ENCODE data around the gene SHROOM3.
"Not testable (repeated sequence)": the region's sequence is repeated elsewhere in the genome, so short reads cannot be mapped to it uniquely, and the experiment has no call there.

The SHROOM3 gene

DNA sequence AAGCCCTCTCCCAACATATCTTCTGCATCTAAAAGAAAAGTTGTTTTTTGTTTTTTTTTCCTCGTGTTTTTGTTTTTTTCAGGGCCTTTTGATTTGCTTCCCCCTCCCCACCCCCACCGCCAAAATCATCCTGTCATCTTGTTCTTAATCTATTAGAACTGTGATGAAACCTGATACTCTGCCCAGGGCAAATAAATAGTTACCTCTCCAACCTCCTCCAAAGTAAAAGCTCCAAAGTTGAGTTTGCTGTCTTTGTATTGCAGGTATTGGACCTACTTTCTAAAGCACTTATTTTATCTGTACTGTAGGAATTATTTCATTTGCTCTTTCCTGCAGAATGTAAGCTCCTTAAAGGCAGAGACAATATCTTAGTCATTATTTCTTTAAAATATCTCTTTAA is 290.0 kb downstream of the SHROOM3 start:
- no peak for DNase-seq (ENCODE audit: low read depth)

GRCh38 chr4:76726176-76726575 is 291.1 kb downstream of the SHROOM3 start:
- no peak for DNase-seq (ENCODE audit: low read depth)

DNA sequence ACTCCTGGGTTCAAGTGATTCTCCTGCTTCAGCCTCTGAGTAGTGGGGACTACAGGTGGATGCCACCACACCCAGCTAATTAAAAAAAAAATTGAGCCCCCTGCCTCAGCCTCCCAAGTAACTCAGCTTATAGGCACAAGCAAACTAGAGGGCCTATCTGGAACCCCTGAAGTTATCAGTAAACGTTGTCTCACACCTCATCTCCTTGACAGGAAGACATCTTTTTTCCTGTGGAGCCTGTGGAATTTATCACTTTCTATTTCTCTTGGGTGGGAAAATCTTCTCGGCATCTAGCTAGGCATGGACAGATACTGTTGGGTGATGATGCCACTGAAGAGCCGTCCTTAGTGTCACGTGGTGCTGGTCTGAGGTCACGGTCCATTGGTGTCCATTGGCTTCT is 291.6 kb downstream of the SHROOM3 start:
- DNase-seq (ENCODE audit: low read depth) = no peak

- not testable (repeated sequence) for DNase-seq (ENCODE audit: low read depth)
Measured at GRCh38 chr4:76727934-76728333, 292.9 kb downstream of the SHROOM3 start.

GRCh38 chr4:76729460-76729859 is 294.4 kb downstream of the SHROOM3 start:
- DNase-seq (ENCODE audit: low read depth) = no peak

DNA sequence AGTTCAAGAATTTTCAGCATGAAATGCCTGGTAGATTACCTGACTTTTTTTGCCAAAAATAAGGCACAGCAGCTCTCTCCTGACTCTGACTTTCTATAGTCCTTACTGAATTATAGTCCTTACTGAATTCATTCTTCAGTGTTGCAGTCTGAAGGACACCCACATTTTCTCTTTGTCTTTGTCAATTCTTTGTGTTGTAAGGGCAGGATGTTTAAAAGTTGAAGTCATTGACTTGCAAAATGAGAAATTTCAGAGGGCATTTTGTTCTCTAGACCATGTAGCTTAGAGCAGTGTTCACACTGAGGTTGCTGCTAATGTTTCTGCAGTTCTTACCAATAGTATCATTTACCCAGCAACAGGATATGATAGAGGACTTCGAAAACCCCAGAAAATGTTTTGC is 295.0 kb downstream of the SHROOM3 start:
- no peak for DNase-seq (ENCODE audit: low read depth)

DNA sequence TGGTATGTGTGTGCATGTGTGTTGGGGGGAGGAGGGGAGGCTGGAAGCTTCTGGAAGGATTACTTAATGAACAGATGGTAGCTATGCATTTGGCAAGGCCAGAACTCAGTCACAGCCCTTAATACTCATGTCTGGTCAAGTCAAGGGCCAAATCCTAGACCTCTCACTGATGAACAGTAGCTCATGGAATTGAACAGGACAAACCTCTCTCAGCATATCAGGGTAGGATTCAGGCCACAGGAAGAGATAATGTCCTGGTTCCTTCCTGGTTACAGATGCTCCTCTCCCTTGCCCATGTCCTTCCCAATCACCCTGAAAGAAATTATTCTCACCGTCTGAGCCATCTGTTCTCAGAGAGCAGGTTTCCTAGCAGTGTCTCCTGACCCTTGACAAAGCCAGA is 297.2 kb downstream of the SHROOM3 start:
- DNase-seq (ENCODE audit: low read depth) = no peak

DNA sequence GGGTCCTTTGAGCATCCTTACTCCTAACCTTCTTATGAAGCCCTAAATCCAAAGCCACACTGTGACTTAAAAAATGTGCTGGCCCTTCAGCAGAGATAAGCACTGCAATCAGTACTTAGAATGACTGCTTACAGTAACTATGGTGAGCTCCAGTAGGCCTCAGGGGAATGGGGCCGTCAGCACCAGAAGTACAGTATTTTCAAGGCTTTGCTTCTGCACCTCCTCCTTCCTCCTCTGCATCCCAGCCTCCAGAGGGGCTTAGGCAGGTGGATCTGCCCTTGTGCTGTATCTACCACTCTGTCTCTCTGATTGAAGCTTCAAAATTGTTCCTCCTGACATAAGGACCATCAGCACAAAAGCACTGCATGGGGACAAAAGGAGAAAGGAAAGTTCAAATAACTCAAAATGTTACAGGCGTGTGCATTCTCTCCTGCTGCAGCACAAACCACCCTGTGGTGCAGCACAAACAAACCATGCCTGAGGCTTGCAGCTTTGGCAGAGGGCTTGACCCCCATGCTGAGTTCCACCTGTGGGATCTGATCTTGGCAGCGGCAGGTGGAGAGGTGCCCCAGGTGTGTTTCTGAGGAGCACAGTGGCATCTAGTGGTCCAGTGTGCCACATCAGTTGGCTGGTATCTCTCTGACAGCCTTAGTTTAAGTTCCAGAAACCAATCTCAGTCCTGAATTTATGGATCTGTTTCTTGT is 298.2 kb downstream of the SHROOM3 start:
- no peak for DNase-seq (ENCODE audit: low read depth)

GRCh38 chr4:76736414-76736813 is 301.4 kb downstream of the SHROOM3 start:
- no peak for DNase-seq (ENCODE audit: low read depth)

GRCh38 chr4:76737180-76737579 is 302.2 kb downstream of the SHROOM3 start:
- no peak for DNase-seq (ENCODE audit: low read depth)

DNA sequence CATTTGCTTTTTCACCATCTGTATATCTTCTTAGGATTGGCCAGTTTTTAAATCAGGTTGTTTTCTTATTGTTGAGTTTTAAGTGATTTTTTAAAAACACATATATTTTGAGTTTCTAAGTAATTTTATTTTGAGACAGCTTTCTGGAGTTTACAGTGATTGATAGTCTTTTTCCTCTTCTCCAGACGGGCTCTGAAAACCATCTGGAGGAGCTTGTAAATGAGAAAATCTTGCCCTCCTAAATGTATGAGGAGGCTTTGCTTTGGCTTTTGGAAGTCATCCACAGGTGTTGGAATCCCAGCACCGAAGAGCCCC is 302.7 kb downstream of the SHROOM3 start:
- DNase-seq (ENCODE audit: low read depth) = no peak

- DNase-seq (ENCODE audit: low read depth) = no peak
Measured at GRCh38 chr4:76738086-76738931, 303.3 kb downstream of the SHROOM3 start.

DNA sequence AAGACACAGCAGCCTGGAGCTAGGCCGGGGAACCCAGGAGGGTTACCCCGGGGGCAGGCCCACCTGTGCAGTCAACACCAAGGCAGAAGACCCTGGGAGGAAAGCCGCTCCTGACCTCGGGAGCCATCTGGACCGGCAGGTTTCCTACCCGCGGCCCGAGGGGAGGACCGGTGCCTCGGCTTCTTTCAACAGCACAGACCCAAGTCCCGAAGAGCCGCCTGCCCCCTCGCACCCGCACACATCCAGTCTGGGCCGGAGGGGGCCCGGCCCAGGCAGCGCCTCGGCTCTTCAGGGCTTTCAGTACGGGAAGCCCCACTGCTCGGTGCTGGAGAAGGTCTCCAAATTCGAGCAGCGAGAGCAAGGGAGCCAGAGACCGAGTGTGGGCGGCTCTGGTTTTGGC is 305.2 kb downstream of the SHROOM3 start:
- DNase-seq (ENCODE audit: low read depth) = no peak

- DNase-seq (ENCODE audit: low read depth) = no peak
Measured at GRCh38 chr4:76740866-76741662, 306.0 kb downstream of the SHROOM3 start.

- no peak for DNase-seq (ENCODE audit: low read depth)
Measured at GRCh38 chr4:76741663-76742020, 306.6 kb downstream of the SHROOM3 start.

DNA sequence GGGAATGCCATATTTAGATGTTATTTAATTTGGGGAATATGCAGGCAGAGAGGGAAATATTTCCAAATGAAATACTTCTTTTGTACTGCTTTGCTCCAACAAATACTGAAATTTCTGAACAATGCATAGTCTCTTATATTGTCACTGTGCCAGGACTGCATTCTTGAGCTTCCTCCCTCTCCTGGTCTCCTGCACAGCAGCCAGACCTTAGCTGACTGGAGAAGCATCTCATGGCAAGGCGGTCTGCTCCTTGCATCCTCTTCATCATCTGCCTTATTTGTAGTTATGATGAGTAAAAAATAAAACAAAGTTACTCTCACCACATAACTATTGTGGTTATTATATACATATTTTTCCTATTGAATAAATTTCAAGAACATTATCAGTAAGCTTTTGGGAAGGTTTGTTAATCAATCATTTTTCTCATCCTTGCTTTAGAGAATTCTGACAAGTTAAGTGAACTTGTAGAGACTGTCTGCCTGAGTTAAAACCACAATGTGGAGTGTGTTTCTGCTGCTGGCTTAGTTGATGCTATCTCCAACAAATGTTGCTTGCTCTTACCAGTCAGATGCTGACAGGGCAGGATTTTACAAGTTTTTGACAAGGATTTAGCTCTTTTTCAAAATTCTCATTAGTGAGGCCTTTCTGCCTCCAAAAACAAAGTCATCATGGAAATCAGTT is 309.4 kb downstream of the SHROOM3 start:
- DNase-seq (ENCODE audit: low read depth) = no peak

GRCh38 chr4:76745240-76745639 is 310.2 kb downstream of the SHROOM3 start:
- DNase-seq (ENCODE audit: low read depth) = no peak

DNA sequence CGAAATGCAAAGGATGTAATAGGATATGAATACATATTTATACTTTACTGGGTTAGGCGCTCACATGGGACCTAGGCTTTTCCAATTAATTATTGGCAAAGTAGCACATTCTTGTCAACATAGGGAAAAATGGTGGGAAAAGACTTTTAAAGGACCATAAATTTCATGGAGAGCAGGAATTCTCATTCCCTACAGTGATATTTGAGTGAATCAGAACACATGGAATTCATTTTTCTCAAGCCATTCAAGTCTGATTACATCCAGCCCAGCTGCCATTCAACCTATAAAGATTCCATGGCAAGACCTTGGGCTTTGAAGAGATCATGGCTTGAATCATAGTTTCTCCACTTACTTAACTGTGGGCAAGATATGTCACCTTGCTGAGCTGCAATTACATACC is 312.5 kb downstream of the SHROOM3 start:
- no peak for DNase-seq (ENCODE audit: low read depth)

DNA sequence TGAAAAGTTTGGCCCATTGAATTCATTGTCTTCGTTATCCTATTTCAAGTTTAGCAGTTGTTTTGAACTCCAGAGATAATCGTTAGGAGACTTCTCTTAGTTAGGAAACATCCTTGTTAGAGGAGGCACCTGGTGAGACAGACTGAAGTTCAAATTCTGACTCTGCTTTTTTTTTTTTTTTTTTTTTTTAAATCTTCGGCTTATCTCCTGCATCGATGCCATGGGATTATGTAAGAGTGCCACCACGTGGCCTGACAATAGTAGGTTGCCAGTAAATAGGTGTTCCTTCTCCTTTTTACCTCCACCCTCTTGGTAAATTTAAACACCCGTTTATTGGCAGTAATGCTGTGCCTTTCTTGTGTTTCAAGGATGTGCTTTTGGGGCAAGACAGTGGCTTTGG is 313.6 kb downstream of the SHROOM3 start:
- DNase-seq (ENCODE audit: low read depth) = no peak

- no peak for DNase-seq (ENCODE audit: low read depth)
Measured at GRCh38 chr4:76749355-76749754, 314.3 kb downstream of the SHROOM3 start.

DNA sequence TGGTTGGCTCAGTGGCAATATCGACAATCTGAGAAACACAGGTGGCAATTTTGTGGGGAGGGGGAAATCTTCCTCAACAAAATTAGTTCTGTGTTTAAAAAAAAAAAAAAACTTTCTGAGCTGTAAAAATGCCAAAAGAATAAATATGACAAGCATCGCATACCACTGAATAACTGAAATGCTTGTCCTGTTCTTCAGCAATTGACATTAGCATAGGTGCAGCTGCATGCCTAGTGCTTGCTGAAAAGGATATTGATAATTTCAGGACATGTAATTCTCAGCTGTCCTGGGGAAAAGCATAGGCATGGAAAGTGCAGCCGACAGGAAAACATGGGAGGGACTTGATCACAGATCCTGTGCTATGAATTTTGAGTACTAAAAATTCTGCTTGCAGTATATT is 315.7 kb downstream of the SHROOM3 start:
- no peak for DNase-seq (ENCODE audit: low read depth)

GRCh38 chr4:76751612-76752343 is 316.7 kb downstream of the SHROOM3 start:
- DNase-seq (ENCODE audit: low read depth) = no peak
